ENCODE results near the gene PRDM11.
"Not testable (repeated sequence)": the region's sequence is repeated elsewhere in the genome, so short reads cannot be mapped to it uniquely, and the experiment has no call there.

DNA sequence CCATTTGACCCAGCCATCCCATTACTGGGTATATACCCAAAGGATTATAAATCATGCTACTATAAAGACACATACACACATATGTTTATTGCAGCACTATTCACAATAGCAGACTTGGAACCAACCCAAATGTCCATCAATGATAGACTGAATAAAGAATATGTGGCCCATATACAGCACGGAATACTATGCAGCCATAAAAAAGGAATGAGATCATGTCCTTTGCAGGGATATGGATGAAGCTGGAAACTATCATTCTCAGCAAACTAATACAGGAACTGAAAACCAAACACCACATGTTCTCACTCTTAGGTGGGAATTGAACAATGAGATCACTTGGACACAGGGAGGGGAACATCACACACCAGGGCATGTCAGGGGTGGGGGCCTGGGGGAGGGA is 102.9 kb downstream of the PRDM11 start:
- not testable (repeated sequence) for TF ChIP-seq EP300, CTCF, POLR2AphosphoS5, POLR2A (IDR thresholded peaks at IDR 0.05)
